Measurements from ENCODE around the gene CDC42BPB. TPM values are rescaled to one million over a fixed set of nuclear protein-coding genes. Genes with fewer than 3 reads are reported as not detected.

CDC42BPB gene
- total and polyA plus RNA-seq, 2 donors from 2014 or later: 22.5 to 127 TPM

GRCh38 chr14:103057028-103057371, 349 bp downstream of the CDC42BPB start:
- Histone ChIP-seq H3K27ac (ENCODE audit: low read depth in 2 of 2, low read length in 2 of 2) (peak overlapping the region; percentile 86 to 89), H3K36me3 (ENCODE audit: control insufficient read depth in 2 of 3, insufficient read depth in 3 of 3, low read length in 3 of 3) (no peaks in the 10 kb centered on the region), H3K9me3 (ENCODE audit: control insufficient read depth in 2 of 3, insufficient read depth in 1 of 3, low read length in 3 of 3) (no peaks in the 10 kb centered on the region), H3K9ac (ENCODE audit: low read length in 3 of 3) (peak overlapping the region; percentile 36 to 85 (median 65)), H3K4me3 (ENCODE audit: low read length in 3 of 3) (peak overlapping the region; percentile 71 to 82 (median 76)), H3K27me3 (ENCODE audit: control insufficient read depth, insufficient read depth, low read length) (no peaks in the 10 kb centered on the region), H3K4me1 (ENCODE audit: control insufficient read depth in 2 of 3, insufficient read depth in 2 of 3, low read depth in 1 of 3, low read length in 3 of 3) (peaks cover 0 to 23% (median under 1%) of the 10 kb centered on the region in 3 donors)
- intact Hi-C loops (cut with DNase I): no loop called here
- TF ChIP-seq CTCF (IDR thresholded peaks at IDR 0.05; ENCODE audit: borderline replicate concordance, extremely low read depth, insufficient read depth): no peak
- FAIRE-seq (no peak), DNase-seq (peak in 2 of 5 donors; percentile 75 to 86)

GRCh38 chr14:103056322-103057027, 874 bp downstream of the CDC42BPB start:
- intact Hi-C loops (cut with DNase I): no loop called here
- Histone ChIP-seq H3K9ac (ENCODE audit: low read length in 3 of 3) (peak overlapping the region; percentile 36 to 85 (median 65)), H3K4me1 (ENCODE audit: control insufficient read depth in 2 of 3, insufficient read depth in 2 of 3, low read depth in 1 of 3, low read length in 3 of 3) (peaks cover 0 to 23% (median 6%) of the 10 kb centered on the region in 3 donors), H3K36me3 (ENCODE audit: control insufficient read depth in 2 of 3, insufficient read depth in 3 of 3, low read length in 3 of 3) (no peaks in the 10 kb centered on the region), H3K27me3 (ENCODE audit: control insufficient read depth, insufficient read depth, low read length) (no peaks in the 10 kb centered on the region), H3K9me3 (ENCODE audit: control insufficient read depth in 2 of 3, insufficient read depth in 1 of 3, low read length in 3 of 3) (no peaks in the 10 kb centered on the region), H3K27ac (ENCODE audit: low read depth in 2 of 2, low read length in 2 of 2) (peak overlapping the region; percentile 86 to 89), H3K4me3 (ENCODE audit: low read length in 3 of 3) (peak overlapping the region; percentile 71 to 82 (median 76))
- TF ChIP-seq CTCF (IDR thresholded peaks at IDR 0.05; ENCODE audit: borderline replicate concordance, extremely low read depth, insufficient read depth): no peak
- DNase-seq: peak; percentile 82 to 93 (median 92)
- FAIRE-seq: no peak

GRCh38 chr14:103055695-103056094, 1.7 kb downstream of the CDC42BPB start:
- Histone ChIP-seq H3K4me3 (ENCODE audit: low read length in 3 of 3) (peak overlapping the region; percentile 28 to 76 (median 70)), H3K9ac (ENCODE audit: low read length in 3 of 3) (peak overlapping the region in 2 of 3 donors; percentile 55 to 59), H3K36me3 (ENCODE audit: control insufficient read depth in 2 of 3, insufficient read depth in 3 of 3, low read length in 3 of 3) (no peaks in the 10 kb centered on the region), H3K27me3 (ENCODE audit: control insufficient read depth, insufficient read depth, low read length) (no peaks in the 10 kb centered on the region), H3K27ac (ENCODE audit: low read depth in 2 of 2, low read length in 2 of 2) (peak overlapping the region; percentile 63 to 89), H3K9me3 (ENCODE audit: control insufficient read depth in 2 of 3, insufficient read depth in 1 of 3, low read length in 3 of 3) (no peaks in the 10 kb centered on the region), H3K4me1 (ENCODE audit: control insufficient read depth in 2 of 3, insufficient read depth in 2 of 3, low read depth in 1 of 3, low read length in 3 of 3) (peaks cover 0 to 23% (median 8%) of the 10 kb centered on the region in 3 donors)
- FAIRE-seq: no peak
- DNase-seq: no peak
- no peak for TF ChIP-seq CTCF (IDR thresholded peaks at IDR 0.05; ENCODE audit: borderline replicate concordance, extremely low read depth, insufficient read depth)
- intact Hi-C loops (cut with DNase I): no loop called here
